HuH-7.5 (cell line): ENCODE measurements around the gene NPHS2.

Experiments used
- DNase-seq: peaks from one replicate; pipeline ENCODE4 v3.0.0; 2011; ENCODE audit warnings: low spot score

Gene NPHS2

GRCh38 chr1:179575497-179576314 lies at the start of gene NPHS2:
NPHS2 (minus strand) TSS chr1:179575948; CDS start chr1:179575864, 84 bp downstream.
- no peak for DNase-seq

GRCh38 chr1:179612361-179612760 lies 36.6 kb upstream of the NPHS2 start:
- DNase-seq, result no peak

GRCh38 chr1:179601093-179601492 lies 25.3 kb upstream of the NPHS2 start:
- no peak for DNase-seq

GRCh38 chr1:179599623-179600249 lies 24.0 kb upstream of the NPHS2 start:
- no peak for DNase-seq

- DNase-seq, result no peak
These were observed 22.9 kb upstream of the NPHS2 start for GRCh38 chr1:179598631-179599030.

GRCh38 chr1:179591592-179592580 lies 16.1 kb upstream of the NPHS2 start, which contains the start of gene TDRD5:
TDRD5 (plus strand) TSS chr1:179591832; CDS start chr1:179592616, 784 bp downstream.
- peak; percentile 38 for DNase-seq

- no peak for DNase-seq
These were observed 15.5 kb upstream of the NPHS2 start for GRCh38 chr1:179591253-179591591.

- DNase-seq, result no peak
These were observed 14.9 kb upstream of the NPHS2 start for GRCh38 chr1:179590671-179591070.

GRCh38 chr1:179589509-179589908 lies 13.8 kb upstream of the NPHS2 start:
- DNase-seq, result no peak

GRCh38 chr1:179588425-179589024 lies 12.8 kb upstream of the NPHS2 start:
- DNase-seq, result no peak

GRCh38 chr1:179587336-179587735 lies 11.6 kb upstream of the NPHS2 start:
- DNase-seq, result no peak

- peak; percentile 77 for DNase-seq
These were observed 10.5 kb upstream of the NPHS2 start for GRCh38 chr1:179586107-179586823.

- no peak for DNase-seq
These were observed 8.1 kb upstream of the NPHS2 start for GRCh38 chr1:179583771-179584320.

- DNase-seq, result no peak
These were observed 761 bp upstream of the NPHS2 start for GRCh38 chr1:179576509-179576908.

- DNase-seq, result no peak
These were observed 17.7 kb downstream of the NPHS2 start for GRCh38 chr1:179558078-179558477.

GRCh38 chr1:179554427-179554826 lies 21.3 kb downstream of the NPHS2 start:
- DNase-seq, result no peak

- DNase-seq, result no peak
These were observed 24.7 kb downstream of the NPHS2 start for GRCh38 chr1:179550746-179551682.

GRCh38 chr1:179549368-179549700 lies 26.4 kb downstream of the NPHS2 start:
- no peak for DNase-seq

GRCh38 chr1:179548666-179549367 lies 26.9 kb downstream of the NPHS2 start:
- DNase-seq, result no peak
